SU-DHL-6 (cell line): Measurements from ENCODE around the gene SGCD.

ENCODE experiments used
- CTCF ChIP-seq: fragments of 200-600 bp; sonication (generic); IDR thresholded peaks from one replicate; pipeline ENCODE4 v1.5.1; 2017; ENCODE audit warnings: antibody characterized with exemption, mild to moderate bottlenecking, low read length, moderate library complexity; ENCODE audit not compliant: insufficient read depth, poor library complexity, severe bottlenecking
- EZH2phosphoT487 ChIP-seq: fragments of 200-600 bp; sonication (generic), shearing (Covaris generic); conservative IDR thresholded peaks from 2 replicates; pipeline ENCODE4 v1.6.1; 2018; ENCODE audit warnings: mild to moderate bottlenecking, antibody characterized with exemption, low read length, moderate library complexity, mixed read lengths

DNA sequence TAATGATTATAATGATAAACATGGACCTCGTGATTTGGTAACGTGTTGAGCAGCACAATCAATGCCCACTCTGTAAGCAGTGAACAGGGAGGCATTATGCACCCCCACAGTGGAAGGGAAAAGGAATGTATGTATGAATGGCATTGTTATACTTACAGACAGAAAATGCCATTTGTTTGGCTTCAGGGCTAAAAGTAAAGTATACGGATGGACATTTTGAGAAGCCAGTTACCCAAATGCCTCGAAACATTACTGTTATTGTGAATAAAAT lies 262.9 kb downstream of the SGCD start:
- TF ChIP-seq CTCF, result no peak
- no peak for TF ChIP-seq EZH2phosphoT487
